ENCODE data around the gene ROR1.

DNA sequence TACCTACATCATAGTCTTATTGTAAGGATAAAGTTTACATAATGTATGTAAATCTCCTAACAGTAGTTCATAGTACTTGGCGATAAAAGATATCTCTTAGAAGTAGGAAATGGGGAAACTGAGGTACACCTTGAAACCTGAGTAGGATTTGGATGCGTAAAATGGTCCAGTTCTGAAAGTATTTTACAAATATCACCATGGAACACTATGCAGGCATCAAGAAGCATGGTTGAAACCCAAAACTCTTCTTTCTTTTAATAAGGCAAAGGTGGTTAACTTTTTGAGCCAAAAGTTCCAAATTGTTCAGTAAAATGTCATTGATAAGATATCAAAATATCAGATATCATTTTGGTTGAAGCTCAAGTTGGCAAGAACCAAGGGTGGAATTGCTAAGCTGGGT is 46.0 kb downstream of the ROR1 start:
- TF ChIP-seq EZH2 (IDR thresholded peaks at IDR 0.05; ENCODE audit: borderline replicate concordance, control insufficient read depth, low read depth, low read length) (no peak), KDM1A (IDR thresholded peaks at IDR 0.05; ENCODE audit: borderline replicate concordance) (no peak), CBX5 (IDR thresholded peaks at IDR 0.05; ENCODE audit: low read depth) (no peak), RAD21 (IDR thresholded peaks at IDR 0.05; ENCODE audit: insufficient read depth, low read depth, low read length) (no peak), ELK1 (IDR thresholded peaks at IDR 0.05; ENCODE audit: low read depth, low read length) (no peak)
- TF ChIP-seq, protein P1, sequence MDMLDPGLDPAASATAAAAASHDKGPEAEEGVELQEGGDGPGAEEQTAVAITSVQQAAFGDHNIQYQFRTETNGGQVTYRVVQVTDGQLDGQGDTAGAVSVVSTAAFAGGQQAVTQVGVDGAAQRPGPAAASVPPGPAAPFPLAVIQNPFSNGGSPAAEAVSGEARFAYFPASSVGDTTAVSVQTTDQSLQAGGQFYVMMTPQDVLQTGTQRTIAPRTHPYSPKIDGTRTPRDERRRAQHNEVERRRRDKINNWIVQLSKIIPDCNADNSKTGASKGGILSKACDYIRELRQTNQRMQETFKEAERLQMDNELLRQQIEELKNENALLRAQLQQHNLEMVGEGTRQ (IDR thresholded peaks at IDR 0.05; ENCODE audit: borderline replicate concordance, low read depth, low read length) = no peak
- TF ChIP-seq, protein P2, sequence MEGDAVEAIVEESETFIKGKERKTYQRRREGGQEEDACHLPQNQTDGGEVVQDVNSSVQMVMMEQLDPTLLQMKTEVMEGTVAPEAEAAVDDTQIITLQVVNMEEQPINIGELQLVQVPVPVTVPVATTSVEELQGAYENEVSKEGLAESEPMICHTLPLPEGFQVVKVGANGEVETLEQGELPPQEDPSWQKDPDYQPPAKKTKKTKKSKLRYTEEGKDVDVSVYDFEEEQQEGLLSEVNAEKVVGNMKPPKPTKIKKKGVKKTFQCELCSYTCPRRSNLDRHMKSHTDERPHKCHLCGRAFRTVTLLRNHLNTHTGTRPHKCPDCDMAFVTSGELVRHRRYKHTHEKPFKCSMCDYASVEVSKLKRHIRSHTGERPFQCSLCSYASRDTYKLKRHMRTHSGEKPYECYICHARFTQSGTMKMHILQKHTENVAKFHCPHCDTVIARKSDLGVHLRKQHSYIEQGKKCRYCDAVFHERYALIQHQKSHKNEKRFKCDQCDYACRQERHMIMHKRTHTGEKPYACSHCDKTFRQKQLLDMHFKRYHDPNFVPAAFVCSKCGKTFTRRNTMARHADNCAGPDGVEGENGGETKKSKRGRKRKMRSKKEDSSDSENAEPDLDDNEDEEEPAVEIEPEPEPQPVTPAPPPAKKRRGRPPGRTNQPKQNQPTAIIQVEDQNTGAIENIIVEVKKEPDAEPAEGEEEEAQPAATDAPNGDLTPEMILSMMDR (IDR thresholded peaks at IDR 0.05 in 2 of 3, conservative IDR thresholded peaks at IDR 0.05 in 1 of 3; ENCODE audit: control insufficient read depth in 2 of 3, extremely low read depth in 1 of 3, insufficient read depth in 1 of 3, low read depth in 3 of 3, low read length in 3 of 3) = no peak
